SK-N-SH treated with all-trans-retinoic acid at 6 μM for 48 hours (cell line): ENCODE data around the gene WBP2.
"Not testable (repeated sequence)": the region's sequence is repeated elsewhere in the genome, so short reads cannot be mapped to it uniquely, and the experiment has no call there.

Experiments
- ATAC-seq: fragments of 200-7000 bp; cut with Tn5 transposase; 3 replicates; pipeline ENCODE4 v1.9.1; 2020; ENCODE audit warnings: mild to moderate bottlenecking, moderate library complexity
- ARNTL ChIP-seq: fragments of 450-650 bp; formaldehyde crosslinking; IDR thresholded peaks from 2 replicates; pipeline ENCODE4 v1.5.0; 2020; ENCODE audit warnings: low read depth, mild to moderate bottlenecking, moderate library complexity, borderline replicate concordance
- BACH2 ChIP-seq: fragments of 250-450 bp; sonication (Bioruptor Pico); IDR thresholded peaks from 2 replicates; pipeline ENCODE4 v1.9.0; 2021; ENCODE audit warnings: mild to moderate bottlenecking, borderline replicate concordance
- CREB5 ChIP-seq: fragments of 250-450 bp; sonication (Bioruptor Pico); IDR thresholded peaks from 2 replicates; pipeline ENCODE4 v1.5.1; 2020; ENCODE audit warnings: low read depth, mild to moderate bottlenecking, moderate library complexity
- CSDC2 ChIP-seq: fragments of 250-450 bp; sonication (Bioruptor Pico); IDR thresholded peaks from 2 replicates; pipeline ENCODE4 v1.5.0; 2020; ENCODE audit warnings: mild to moderate bottlenecking, moderate library complexity
- CSRNP3 ChIP-seq: fragments of 250-450 bp; sonication (Bioruptor Pico); IDR thresholded peaks from 2 replicates; pipeline ENCODE4 v1.5.1; 2021; ENCODE audit warnings: mild to moderate bottlenecking, moderate library complexity
- ESRRG ChIP-seq: fragments of 250-450 bp; sonication (Bioruptor Pico); IDR thresholded peaks from 2 replicates; pipeline ENCODE4 v1.6.1; 2021; ENCODE audit warnings: mild to moderate bottlenecking
- GLIS3 ChIP-seq: fragments of 250-450 bp; sonication (Bioruptor Pico); IDR thresholded peaks from 2 replicates; pipeline ENCODE4 v1.5.0; 2020; ENCODE audit warnings: mild to moderate bottlenecking, moderate library complexity
- OSR1 ChIP-seq: fragments of 250-450 bp; sonication (Bioruptor Pico); IDR thresholded peaks from 2 replicates; pipeline ENCODE4 v1.8.0; 2022; ENCODE audit warnings: moderate library complexity, mild to moderate bottlenecking, inconsistent platforms
- PATZ1 ChIP-seq: fragments of 250-450 bp; sonication (Bioruptor Pico); IDR thresholded peaks from 2 replicates; pipeline ENCODE4 v1.8.0; 2020; ENCODE audit warnings: mild to moderate bottlenecking, moderate library complexity, borderline replicate concordance
- POU6F1 ChIP-seq: fragments of 250-450 bp; sonication (Bioruptor Pico); IDR thresholded peaks from 2 replicates; pipeline ENCODE4 v1.8.0; 2021; ENCODE audit warnings: low read depth, mild to moderate bottlenecking, moderate library complexity, borderline replicate concordance
- PPARA ChIP-seq: fragments of 250-450 bp; sonication (Bioruptor Pico); IDR thresholded peaks from 2 replicates; pipeline ENCODE4 v1.5.0; 2020; ENCODE audit warnings: mild to moderate bottlenecking, borderline replicate concordance
- SNAI2 ChIP-seq: fragments of 250-450 bp; sonication (Bioruptor Pico); IDR thresholded peaks from 2 replicates; pipeline ENCODE4 v1.5.0; 2020; ENCODE audit warnings: mild to moderate bottlenecking, moderate library complexity
- TOX ChIP-seq: fragments of 250-450 bp; sonication (Bioruptor Pico); IDR thresholded peaks from 2 replicates; pipeline ENCODE4 v1.8.0; 2021; ENCODE audit warnings: mild to moderate bottlenecking, moderate library complexity, borderline replicate concordance
- TSHZ2 ChIP-seq: fragments of 250-450 bp; sonication (Bioruptor Pico); IDR thresholded peaks from 2 replicates; pipeline ENCODE4 v1.5.0; 2020; ENCODE audit warnings: mild to moderate bottlenecking, moderate library complexity
- ZC3H10 ChIP-seq: fragments of 250-450 bp; sonication (Bioruptor Pico); IDR thresholded peaks from 2 replicates; pipeline ENCODE4 v1.5.1; 2021; ENCODE audit warnings: mild to moderate bottlenecking, moderate library complexity
- ZFP30 ChIP-seq: fragments of 450-650 bp; formaldehyde crosslinking; IDR thresholded peaks from 2 replicates; pipeline ENCODE4 v1.5.0; 2022; ENCODE audit warnings: mild to moderate bottlenecking, moderate library complexity
- ZNF565 ChIP-seq: fragments of 450-650 bp; formaldehyde crosslinking; conservative IDR thresholded peaks from 2 replicates; pipeline ENCODE4 v1.5.0; 2020; ENCODE audit warnings: low read depth, mild to moderate bottlenecking, moderate library complexity
- ZNF70 ChIP-seq: fragments of 450-650 bp; formaldehyde crosslinking; IDR thresholded peaks from 2 replicates; pipeline ENCODE4 v1.5.0; 2020; ENCODE audit warnings: mild to moderate bottlenecking, moderate library complexity
- ZNF8 ChIP-seq: fragments of 450-650 bp; formaldehyde crosslinking; IDR thresholded peaks from 2 replicates; pipeline ENCODE4 v1.5.0; 2020; ENCODE audit warnings: mild to moderate bottlenecking, moderate library complexity

Gene WBP2

GRCh38 chr17:75811174-75811573, 44.0 kb downstream of the WBP2 start (continued):
- no peak for TF ChIP-seq PATZ1 (CRISPR knock-in tag)

GRCh38 chr17:75810756-75811155, 44.4 kb downstream of the WBP2 start:
- not testable (repeated sequence) for ATAC-seq

- no peak for ATAC-seq
- TF ChIP-seq ESRRG (CRISPR knock-in tag) (no peak), OSR1 (CRISPR knock-in tag) (no peak), SNAI2 (CRISPR knock-in tag) (no peak), TOX (no peak), ZNF8 (CRISPR knock-in tag) (no peak), GLIS3 (CRISPR knock-in tag) (no peak), PPARA (no peak), POU6F1 (CRISPR knock-in tag) (no peak)
Measured at GRCh38 chr17:75810216-75810615, 44.9 kb downstream of the WBP2 start.

- no peak for ATAC-seq
- TF ChIP-seq POU6F1 (CRISPR knock-in tag) (no peak), ZNF565 (CRISPR knock-in tag) (no peak), GLIS3 (CRISPR knock-in tag) (no peak), CREB5 (no peak), CSRNP3 (CRISPR knock-in tag) (no peak), OSR1 (CRISPR knock-in tag) (no peak), BACH2 (CRISPR knock-in tag) (no peak), ZNF70 (CRISPR knock-in tag) (no peak), ARNTL (CRISPR knock-in tag) (no peak), CSDC2 (CRISPR knock-in tag) (no peak), ZC3H10 (CRISPR knock-in tag) (no peak), ZFP30 (CRISPR knock-in tag) (no peak), TSHZ2 (CRISPR knock-in tag) (no peak)
- TF ChIP-seq, all 23 proteins: peak for 0
Measured at GRCh38 chr17:75809631-75810111, 45.5 kb downstream of the WBP2 start.
